ENCODE results near the gene ATRNL1. TPM values are rescaled to one million over a fixed set of nuclear protein-coding genes. Genes with fewer than 3 reads are reported as not detected.

The ATRNL1 gene
- polyA plus RNA-seq, 1 of the 3 experiments (the other 2 are of a cell fraction): 0.67 TPM

DNA sequence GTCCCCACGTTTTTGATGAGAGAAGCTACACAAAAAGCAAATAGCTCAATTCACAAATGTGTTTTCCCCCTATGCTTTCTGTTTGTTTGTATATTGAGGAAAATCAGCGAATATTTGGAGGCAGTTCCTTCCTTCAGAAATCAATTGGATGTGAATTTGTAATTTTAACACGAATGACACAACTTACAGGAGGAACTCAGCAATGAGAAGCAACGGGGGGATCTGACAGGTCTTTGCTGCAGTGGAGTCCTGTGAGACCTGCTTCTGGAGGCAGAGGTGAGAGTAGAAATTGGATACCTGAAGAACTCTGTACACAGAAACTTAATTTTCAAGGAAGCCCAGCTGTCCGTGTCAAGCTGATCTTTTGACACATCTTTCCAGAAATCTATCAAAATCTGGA is 809.4 kb downstream of the ATRNL1 start:
- Histone ChIP-seq H3K4me3 (ENCODE audit: low read depth in 2 of 2, low read length in 1 of 2) (no peak overlapping the region), H3K9me3 (no peaks in the 10 kb centered on the region), H3K9ac (no peak overlapping the region), H3K27ac (ENCODE audit: low read depth in 2 of 2, low read length in 1 of 2) (no peak overlapping the region), H3K79me2 (ENCODE audit: insufficient read depth) (no peaks in the 10 kb centered on the region), H2AFZ (ENCODE audit: low read depth) (no peak overlapping the region), H3K36me3 (replicated peaks in 1 of 2; ENCODE audit: control insufficient read depth in 1 of 2, insufficient read depth in 2 of 2, low read length in 1 of 2) (no peaks in the 10 kb centered on the region), H3K27me3 (ENCODE audit: insufficient read depth) (no peaks in the 10 kb centered on the region), H3K4me2 (no peak overlapping the region), H4K20me1 (ENCODE audit: insufficient read depth) (no peaks in the 10 kb centered on the region), H3K4me1 (ENCODE audit: control insufficient read depth in 1 of 2, insufficient read depth in 2 of 2, low read depth in 1 of 2, low read length in 1 of 2) (no peaks in the 10 kb centered on the region), H3F3A (replicated peaks; ENCODE audit: insufficient read depth) (no peaks in the 10 kb centered on the region), H3K9me2 (no peaks in the 10 kb centered on the region)
- ChIA-PET CTCF (interaction anchor here (1.3 kb wide), 1 partner anchor 13 kb away, joined by 3 read pairs; no protein-coding TSS in a partner anchor), POLR2A (interaction anchor here (0.6 kb wide), 1 partner anchor 10 kb away, joined by 4 read pairs; no protein-coding TSS in a partner anchor)
- WGBS (ENCODE audit: low lambda C conversion rate): 44% methylated on average over 5 of the region's 5 CpGs
- DNase-seq: no peak
- TF ChIP-seq FOXJ3 (CRISPR knock-in tag; IDR thresholded peaks at IDR 0.05): no peak
- no peak for TF ChIP-seq ZBTB33 (IDR thresholded peaks at IDR 0.05; ENCODE audit: borderline replicate concordance, low read depth)
- no peak for TF ChIP-seq RAD21 (IDR thresholded peaks at IDR 0.05; ENCODE audit: low read length)
- TF ChIP-seq, protein P1, sequence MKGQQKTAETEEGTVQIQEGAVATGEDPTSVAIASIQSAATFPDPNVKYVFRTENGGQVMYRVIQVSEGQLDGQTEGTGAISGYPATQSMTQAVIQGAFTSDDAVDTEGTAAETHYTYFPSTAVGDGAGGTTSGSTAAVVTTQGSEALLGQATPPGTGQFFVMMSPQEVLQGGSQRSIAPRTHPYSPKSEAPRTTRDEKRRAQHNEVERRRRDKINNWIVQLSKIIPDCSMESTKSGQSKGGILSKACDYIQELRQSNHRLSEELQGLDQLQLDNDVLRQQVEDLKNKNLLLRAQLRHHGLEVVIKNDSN (IDR thresholded peaks at IDR 0.05; ENCODE audit: borderline replicate concordance, low read depth): no peak
- TF ChIP-seq JUND (IDR thresholded peaks at IDR 0.05): no peak
- TF ChIP-seq MEF2A (IDR thresholded peaks at IDR 0.05; ENCODE audit: borderline replicate concordance, low read depth): no peak
- no peak for TF ChIP-seq RCOR1 (IDR thresholded peaks at IDR 0.05; ENCODE audit: low read length)
- TF ChIP-seq TAF1 (IDR thresholded peaks at IDR 0.05; ENCODE audit: borderline replicate concordance, low read depth, low read length): no peak
- TF ChIP-seq IRF3 (IDR thresholded peaks at IDR 0.05; ENCODE audit: low read depth, low read length): no peak
- no peak for TF ChIP-seq FOXM1 (IDR thresholded peaks at IDR 0.05; ENCODE audit: low read depth)

- Histone ChIP-seq H3K79me2 (ENCODE audit: insufficient read depth) (no peaks in the 10 kb centered on the region), H4K20me1 (ENCODE audit: insufficient read depth) (no peaks in the 10 kb centered on the region), H3K4me3 (ENCODE audit: low read depth in 2 of 2, low read length in 1 of 2) (no peak overlapping the region), H3K27me3 (ENCODE audit: insufficient read depth) (no peaks in the 10 kb centered on the region), H2AFZ (ENCODE audit: low read depth) (no peak overlapping the region), H3K9me2 (no peaks in the 10 kb centered on the region), H3K9me3 (no peaks in the 10 kb centered on the region), H3K27ac (ENCODE audit: low read depth in 2 of 2, low read length in 1 of 2) (no peak overlapping the region), H3K36me3 (replicated peaks in 1 of 2; ENCODE audit: control insufficient read depth in 1 of 2, insufficient read depth in 2 of 2, low read length in 1 of 2) (no peaks in the 10 kb centered on the region), H3K9ac (no peak overlapping the region), H3K4me1 (ENCODE audit: control insufficient read depth in 1 of 2, insufficient read depth in 2 of 2, low read depth in 1 of 2, low read length in 1 of 2) (no peaks in the 10 kb centered on the region), H3K4me2 (no peak overlapping the region), H3F3A (replicated peaks; ENCODE audit: insufficient read depth) (no peaks in the 10 kb centered on the region)
- WGBS (ENCODE audit: low lambda C conversion rate): 56% methylated on average over 1 of the region's 1 CpG
- ChIA-PET POLR2A (interaction anchor here (0.6 kb wide), 1 partner anchor 10 kb away, joined by 4 read pairs; no protein-coding TSS in a partner anchor), CTCF (interaction anchor here (1.3 kb wide), 1 partner anchor 13 kb away, joined by 3 read pairs; no protein-coding TSS in a partner anchor)
- TF ChIP-seq, protein P2, sequence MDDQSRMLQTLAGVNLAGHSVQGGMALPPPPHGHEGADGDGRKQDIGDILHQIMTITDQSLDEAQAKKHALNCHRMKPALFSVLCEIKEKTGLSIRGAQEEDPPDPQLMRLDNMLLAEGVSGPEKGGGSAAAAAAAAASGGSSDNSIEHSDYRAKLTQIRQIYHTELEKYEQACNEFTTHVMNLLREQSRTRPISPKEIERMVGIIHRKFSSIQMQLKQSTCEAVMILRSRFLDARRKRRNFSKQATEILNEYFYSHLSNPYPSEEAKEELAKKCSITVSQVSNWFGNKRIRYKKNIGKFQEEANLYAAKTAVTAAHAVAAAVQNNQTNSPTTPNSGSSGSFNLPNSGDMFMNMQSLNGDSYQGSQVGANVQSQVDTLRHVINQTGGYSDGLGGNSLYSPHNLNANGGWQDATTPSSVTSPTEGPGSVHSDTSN (IDR thresholded peaks at IDR 0.05): no peak
- TF ChIP-seq FOXJ3 (CRISPR knock-in tag; IDR thresholded peaks at IDR 0.05) (no peak), GATA2 (CRISPR knock-in tag; IDR thresholded peaks at IDR 0.05) (no peak)
- DNase-seq: no peak
These were observed 810.0 kb downstream of the ATRNL1 start for GRCh38 chr10:115903207-115903606.
